H9 (cell line): ENCODE measurements around the gene MGMT. TPM values are rescaled to one million over a fixed set of nuclear protein-coding genes. Genes with fewer than 3 reads are reported as not detected.

Source experiments
- DNase-seq: peaks from one replicate; pipeline ENCODE4 v3.0.0-alpha.2; 2017
- H2AFZ ChIP-seq: one replicate; pipeline ENCODE4 v1.6.1; 2013; ENCODE audit warnings: mild to moderate bottlenecking, low read length, control low read depth, moderate library complexity
- H2AK5ac ChIP-seq: 2 replicates; pipeline ENCODE4 v1.6.1; 2013; ENCODE audit warnings: low read length, control low read depth, mixed read lengths; ENCODE audit not compliant: insufficient read length
- H2BK120ac ChIP-seq: one replicate; pipeline ENCODE4 v1.6.1; 2013; ENCODE audit warnings: low read depth, mild to moderate bottlenecking, low read length, control low read depth, inconsistent platforms; ENCODE audit not compliant: poor library complexity, severe bottlenecking
- H2BK12ac ChIP-seq: 2 replicates; pipeline ENCODE4 v1.6.1; 2013; ENCODE audit warnings: low read length, control low read depth, mixed read lengths, low read depth; ENCODE audit not compliant: insufficient read length
- H2BK15ac ChIP-seq: 2 replicates; pipeline ENCODE4 v1.6.1; 2013; ENCODE audit warnings: low read depth, low read length, control low read depth
- H2BK20ac ChIP-seq: one replicate; pipeline ENCODE4 v1.6.1; 2013; ENCODE audit warnings: low read depth, mild to moderate bottlenecking, low read length, control low read depth, inconsistent platforms; ENCODE audit not compliant: poor library complexity, severe bottlenecking
- H2BK5ac ChIP-seq: 2 replicates; pipeline ENCODE4 v1.6.1; 2013; ENCODE audit warnings: low read length, control low read depth, mixed read lengths; ENCODE audit not compliant: insufficient read length
- H3K14ac ChIP-seq: 2 replicates; pipeline ENCODE4 v1.6.1; 2013; ENCODE audit warnings: low read length, control low read depth; ENCODE audit not compliant: insufficient read depth
- H3K18ac ChIP-seq: 2 replicates; pipeline ENCODE4 v1.6.1; 2013; ENCODE audit warnings: low read depth, mild to moderate bottlenecking, mixed read lengths, low read length, control low read depth; ENCODE audit not compliant: insufficient read length
- H3K23ac ChIP-seq: 2 replicates; pipeline ENCODE4 v1.6.1; 2013; ENCODE audit warnings: low read length, control low read depth, mixed read lengths, low read depth; ENCODE audit not compliant: insufficient read length
- H3K23me2 ChIP-seq: 2 replicates; pipeline ENCODE4 v1.6.1; 2013; ENCODE audit warnings: low read depth, mild to moderate bottlenecking, mixed read lengths, low read length, control low read depth; ENCODE audit not compliant: insufficient read length, poor library complexity, severe bottlenecking
- H3K27ac ChIP-seq: 2 replicates; pipeline ENCODE4 v1.5.1; 2013; ENCODE audit warnings: low read length, control low read depth, mixed read lengths, low read depth; ENCODE audit not compliant: insufficient read length
- H3K27me3 ChIP-seq: 2 replicates; pipeline ENCODE4 v1.6.1; 2013; ENCODE audit warnings: low read length, control low read depth, inconsistent platforms; ENCODE audit not compliant: insufficient read depth
- H3K4ac ChIP-seq: 2 replicates; pipeline ENCODE4 v1.6.1; 2013; ENCODE audit warnings: low read depth, mild to moderate bottlenecking, control low read depth, inconsistent platforms, low read length, moderate library complexity
- H3K4me1 ChIP-seq: 2 replicates; pipeline ENCODE4 v1.6.1; 2013; ENCODE audit warnings: low read length, control low read depth, inconsistent platforms; ENCODE audit not compliant: insufficient read depth
- H3K4me2 ChIP-seq: 2 replicates; pipeline ENCODE4 v1.6.1; 2013; ENCODE audit warnings: low read length, control low read depth, mixed read lengths; ENCODE audit not compliant: insufficient read length, insufficient read depth
- H3K56ac ChIP-seq: 2 replicates; pipeline ENCODE4 v1.6.1; 2013; ENCODE audit warnings: low read depth, mild to moderate bottlenecking, mixed read lengths, low read length, control low read depth; ENCODE audit not compliant: insufficient read length
- H3K79me1 ChIP-seq: 2 replicates; pipeline ENCODE4 v1.6.1; 2013; ENCODE audit warnings: low read depth, mild to moderate bottlenecking, moderate library complexity, low read length, control low read depth, inconsistent platforms; ENCODE audit not compliant: insufficient read depth, poor library complexity, severe bottlenecking
- H3K79me2 ChIP-seq: 2 replicates; pipeline ENCODE4 v1.6.1; 2013; ENCODE audit warnings: low read length, control low read depth, inconsistent platforms; ENCODE audit not compliant: insufficient read depth
- H3K9ac ChIP-seq: 2 replicates; pipeline ENCODE4 v1.6.1; 2013; ENCODE audit warnings: low read length, control low read depth, mixed read lengths; ENCODE audit not compliant: insufficient read length; ENCODE audit errors: extremely low read depth
- H3K9me3 ChIP-seq: one replicate; pipeline ENCODE4 v1.6.1; 2013; ENCODE audit warnings: low read depth, low read length, inconsistent platforms; ENCODE audit not compliant: control insufficient read depth
- H3T11ph ChIP-seq: one replicate; pipeline ENCODE4 v1.6.1; 2013; ENCODE audit warnings: mild to moderate bottlenecking, low read length, control low read depth, inconsistent platforms
- H4K20me1 ChIP-seq: one replicate; pipeline ENCODE4 v1.6.1; 2013; ENCODE audit not compliant: control insufficient read depth, insufficient read length, insufficient read depth
- H4K5ac ChIP-seq: 2 replicates; pipeline ENCODE4 v1.6.1; 2013; ENCODE audit warnings: low read depth, mild to moderate bottlenecking, mixed read lengths, low read length, control low read depth; ENCODE audit not compliant: insufficient read length
- H4K8ac ChIP-seq: replicated peaks from 2 replicates; pipeline ENCODE4 v1.6.1; 2013; ENCODE audit warnings: low read length, control low read depth, mixed read lengths, low read depth; ENCODE audit not compliant: insufficient read length
- H4K91ac ChIP-seq: 2 replicates; pipeline ENCODE4 v1.6.1; 2013; ENCODE audit warnings: low read depth, mild to moderate bottlenecking, moderate library complexity, mixed read lengths, low read length, control low read depth; ENCODE audit not compliant: insufficient read length
- H3K27ac Mint-ChIP-seq, 3 experiments: 2 replicates in 2 of 3; 3 replicates in 1 of 3; pipeline ENCODE4 v1.8.0; 2020 to 2021; ENCODE audit warnings: mixed read lengths in 3 of 3, mild to moderate bottlenecking in 1 of 3, moderate library complexity in 1 of 3
- H3K27me3 Mint-ChIP-seq: 2 replicates; pipeline ENCODE4 v1.8.0; 2021; ENCODE audit warnings: low read depth, mild to moderate bottlenecking, moderate library complexity, mixed read lengths
- H3K36me3 Mint-ChIP-seq, 3 experiments: 2 replicates in 2 of 3; 3 replicates in 1 of 3; pipeline ENCODE4 v1.8.0; 2020 to 2021; ENCODE audit warnings: low read depth in 3 of 3, mixed read lengths in 3 of 3; ENCODE audit not compliant: insufficient read depth in 1 of 3
- H3K4me1 Mint-ChIP-seq, 2 experiments: 2 replicates each; pipeline ENCODE4 v1.8.0; 2020; ENCODE audit warnings: mixed read lengths in 2 of 2
- H3K4me3 Mint-ChIP-seq, 2 experiments: 2 replicates in 1 of 2; 3 replicates in 1 of 2; pipeline ENCODE4 v1.8.0; 2020 to 2021; ENCODE audit warnings: mild to moderate bottlenecking in 2 of 2, mixed read lengths in 2 of 2, moderate library complexity in 1 of 2
- H3K9me3 Mint-ChIP-seq, 2 experiments: 2 replicates in 1 of 2; 3 replicates in 1 of 2; pipeline ENCODE4 v1.8.0; 2020; ENCODE audit warnings: mild to moderate bottlenecking in 2 of 2, mixed read lengths in 2 of 2, moderate library complexity in 1 of 2
- CTCF ChIP-seq: fragments of 200-600 bp; sonication (generic); conservative IDR thresholded peaks from 3 replicates; pipeline ENCODE4 v1.8.0; 2021; ENCODE audit warnings: antibody characterized with exemption, mild to moderate bottlenecking
- WGBS: extraction: QIAGEN DNeasy Blood & Tissue Kit; methylation state at CpG from one replicate; pipeline ENCODE4 v1.1.7; 2013; ENCODE audit warnings: missing lambda C conversion rate, low lambda C conversion rate, mixed read lengths; ENCODE audit not compliant: insufficient read length; ENCODE audit errors: extremely low coverage; 5-methylcytosine and 5-hydroxymethylcytosine counted together
- total RNA-seq: library from RNA; stranded (reverse); gene quantifications from 2 replicates; pipeline ENCODE4 v1.2.1, GENCODE V29; 2021

MGMT gene
- total RNA-seq, 1 experiment from 2014 or later, result 18.4 TPM

GRCh38 chr10:129705676-129706075 is 238.6 kb downstream of the MGMT start:
- Histone ChIP-seq H3K18ac (no peak overlapping the region), H3K4ac (no peak overlapping the region), H4K20me1 (no peaks in the 10 kb centered on the region), H2AFZ (no peak overlapping the region), H3K56ac (no peak overlapping the region), H2BK5ac (no peak overlapping the region), H3K4me1 (no peaks in the 10 kb centered on the region), H2BK15ac (no peak overlapping the region), H2BK20ac (no peak overlapping the region), H3K79me1 (no peaks in the 10 kb centered on the region), H3K27me3 (no peaks in the 10 kb centered on the region), H4K8ac (no peak overlapping the region), H3T11ph (no peak overlapping the region), H4K5ac (no peak overlapping the region), H3K14ac (no peak overlapping the region), H2BK120ac (no peak overlapping the region), H3K79me2 (no peaks in the 10 kb centered on the region), H4K91ac (no peak overlapping the region), H2AK5ac (no peak overlapping the region), H2BK12ac (no peak overlapping the region), H3K9me3 (no peaks in the 10 kb centered on the region), H3K4me2 (no peak overlapping the region), H3K9ac (no peak overlapping the region), H3K23me2 (no peaks in the 10 kb centered on the region), H3K27ac (no peak overlapping the region), H3K23ac (no peak overlapping the region)
- Mint-ChIP-seq H3K36me3 (peaks cover 2 to 4% (median 2%) of the 10 kb centered on the region in 3 experiments; a peak in 3 of 7 replicates), H3K4me1 (peaks cover 26 to 31% of the 10 kb centered on the region in 2 experiments), H3K27ac (peak overlapping the region in 2 of 3 experiments; percentile 24 to 30; a peak in 1 of 7 replicates), H3K9me3 (no peaks in the 10 kb centered on the region), H3K4me3 (no peak overlapping the region), H3K27me3 (no peaks in the 10 kb centered on the region)
- no CpG with 5 or more reads among the region's 8 CpGs for WGBS
- no peak for DNase-seq
- no peak for TF ChIP-seq CTCF
